Amygdala (tissue), 56 donors: Measurements from ENCODE around the gene LIMS1.
A peak's percentile ranks its signal among the peaks of the same experiment; 100 is the strongest.
"Not testable (repeated sequence)": the region's sequence is repeated elsewhere in the genome, so short reads cannot be mapped to it uniquely, and the experiment has no call there.

Experiments used
- DNase-seq, 56 donors: peaks; one replicate each; lab custom pipeline; 2025; lab: John Stamatoyannopoulos, UW

Gene LIMS1

DNA sequence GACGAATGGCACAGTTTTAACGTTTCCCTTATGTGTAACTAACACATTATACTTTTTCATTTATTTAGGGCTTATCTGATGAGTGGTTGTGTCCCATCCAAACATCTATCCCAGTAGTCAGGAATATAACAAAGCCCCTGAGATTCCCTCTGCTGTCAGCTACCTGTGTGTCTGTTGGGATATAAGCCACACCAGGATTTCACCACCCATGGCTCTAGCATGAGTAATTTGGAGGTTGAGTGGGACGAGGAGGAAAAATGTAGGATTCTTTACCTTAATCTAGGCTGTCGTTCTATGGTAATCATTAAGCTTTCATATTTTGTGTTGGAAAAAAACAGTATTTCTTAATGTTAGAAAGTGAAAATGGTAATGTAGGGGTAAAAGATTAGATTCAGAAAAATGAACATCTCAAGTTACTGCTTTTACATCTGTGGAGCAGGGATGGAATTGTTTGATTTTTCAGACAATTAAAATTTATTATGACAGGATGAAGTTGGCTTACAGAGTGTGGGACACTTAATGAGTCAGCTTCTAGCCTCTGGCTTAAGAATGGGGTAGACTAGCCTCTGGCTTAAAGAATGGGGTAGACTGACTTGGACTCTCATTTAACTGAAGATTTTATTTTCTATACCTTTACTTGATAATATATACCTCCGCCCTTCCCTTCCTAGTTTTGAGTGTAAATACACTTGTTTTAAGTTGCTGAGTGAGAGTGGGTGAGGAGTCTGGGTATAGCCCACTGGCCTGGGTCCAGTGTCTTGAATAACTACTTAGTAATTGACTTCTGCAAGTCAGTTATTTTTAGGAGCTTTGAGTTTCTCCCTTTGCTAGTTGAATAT lies 96.5 kb downstream of the LIMS1 start:
- no peak for DNase-seq

DNA sequence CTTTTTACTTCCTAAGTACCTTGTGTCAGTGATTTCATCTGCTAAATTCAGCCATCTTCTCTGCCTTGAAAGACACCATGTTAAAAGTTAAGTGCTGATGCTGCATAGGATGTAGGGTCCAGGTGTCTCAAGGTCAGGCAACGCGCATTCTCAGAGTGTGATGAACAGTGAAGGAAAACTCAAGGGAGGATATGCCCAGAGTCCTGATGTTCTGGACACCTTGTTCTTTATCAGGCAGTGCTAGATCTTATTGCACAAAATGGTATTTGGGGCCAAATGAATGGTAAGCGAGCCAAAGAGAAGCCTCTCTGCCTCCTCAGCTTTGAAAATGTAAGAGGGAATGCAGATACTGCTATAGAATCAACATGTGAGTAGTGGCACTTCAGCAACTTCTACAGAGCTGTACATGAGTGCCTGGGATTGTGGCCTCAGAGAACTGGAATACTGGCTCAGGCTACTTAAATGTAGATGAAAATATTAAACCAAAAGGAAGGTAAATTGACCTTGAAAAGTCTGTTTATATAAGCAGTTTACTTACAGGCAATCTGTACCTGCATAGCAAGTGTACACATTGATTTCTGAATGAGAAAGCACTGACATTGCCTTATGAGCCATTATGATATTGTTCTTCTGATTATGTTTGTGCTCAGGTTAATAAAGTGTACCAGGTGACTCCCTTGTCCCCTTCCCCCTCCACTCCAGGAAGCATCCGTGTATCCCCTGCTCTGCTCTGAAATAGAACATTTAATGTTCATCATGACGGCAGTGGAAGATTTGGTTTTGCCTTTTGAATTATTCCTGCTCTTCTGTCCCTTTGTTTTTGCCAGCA lies 98.3 kb downstream of the LIMS1 start:
- DNase-seq: no peak

DNA sequence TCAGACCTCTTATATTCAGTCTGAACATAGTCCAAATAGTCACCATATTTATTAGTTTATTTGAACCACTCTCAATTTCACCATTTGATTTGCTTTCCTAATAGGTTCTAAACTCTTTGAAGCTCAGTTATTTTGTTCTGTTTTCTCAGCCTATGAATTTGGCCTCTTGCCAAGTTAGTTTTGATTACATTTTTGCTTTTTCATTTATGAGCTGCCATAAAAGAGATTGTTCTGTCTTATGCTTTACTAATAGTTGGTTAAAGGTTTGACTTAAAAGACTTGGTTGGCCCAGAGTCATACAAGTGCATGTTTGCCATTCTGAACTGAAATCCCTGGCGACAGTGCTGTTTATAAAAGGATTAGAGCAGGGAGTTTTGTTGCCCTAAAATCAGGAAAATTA lies 99.1 kb downstream of the LIMS1 start:
- DNase-seq: no peak

DNA sequence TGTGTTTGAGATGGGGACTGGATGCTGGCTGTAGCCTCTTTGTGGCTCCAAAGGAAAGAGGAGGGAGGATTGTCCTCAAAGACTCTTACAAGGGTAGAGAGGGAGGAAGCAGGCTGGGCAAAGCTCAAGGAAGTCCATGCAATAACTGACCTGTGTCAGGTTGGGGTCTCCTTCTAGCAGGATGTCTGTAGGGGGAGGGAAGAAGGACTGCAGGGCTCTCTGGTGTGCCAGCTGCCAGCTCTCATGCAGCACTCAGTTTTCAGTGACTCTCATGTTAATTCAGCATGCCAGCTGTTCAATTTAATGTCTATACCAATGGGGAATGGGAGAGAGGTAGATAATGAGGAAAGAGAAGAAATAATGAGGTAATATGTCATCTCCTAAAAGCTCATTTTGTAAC lies 99.7 kb downstream of the LIMS1 start:
- no peak for DNase-seq

DNA sequence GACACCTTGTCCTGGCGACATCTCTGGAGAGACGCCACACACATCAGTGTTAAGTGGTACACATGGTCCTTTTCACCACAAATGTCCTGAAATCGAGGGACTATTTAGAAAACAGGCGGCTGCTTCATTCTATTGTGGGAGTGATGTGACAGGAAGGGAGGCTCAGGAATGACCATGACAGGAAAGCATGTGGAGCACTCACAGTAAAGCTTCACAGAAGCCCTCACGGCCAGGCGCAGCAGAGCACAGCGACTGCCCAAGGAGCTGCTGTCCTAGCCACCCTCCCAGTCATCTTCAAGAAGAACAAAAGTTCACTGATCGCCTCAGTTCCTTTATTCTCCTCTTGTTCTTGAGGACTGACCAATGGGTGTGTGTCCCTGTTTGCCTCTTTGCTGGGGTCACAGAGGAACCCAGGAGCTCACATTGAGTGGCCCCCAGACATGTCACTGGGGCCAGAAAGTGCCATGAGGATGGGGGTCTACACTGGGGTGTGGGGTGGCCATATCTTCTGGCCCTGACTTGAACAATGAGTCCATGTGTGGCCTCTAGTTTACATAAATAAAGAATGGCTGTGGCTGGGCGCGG lies 100.4 kb downstream of the LIMS1 start:
- no peak for DNase-seq

DNA sequence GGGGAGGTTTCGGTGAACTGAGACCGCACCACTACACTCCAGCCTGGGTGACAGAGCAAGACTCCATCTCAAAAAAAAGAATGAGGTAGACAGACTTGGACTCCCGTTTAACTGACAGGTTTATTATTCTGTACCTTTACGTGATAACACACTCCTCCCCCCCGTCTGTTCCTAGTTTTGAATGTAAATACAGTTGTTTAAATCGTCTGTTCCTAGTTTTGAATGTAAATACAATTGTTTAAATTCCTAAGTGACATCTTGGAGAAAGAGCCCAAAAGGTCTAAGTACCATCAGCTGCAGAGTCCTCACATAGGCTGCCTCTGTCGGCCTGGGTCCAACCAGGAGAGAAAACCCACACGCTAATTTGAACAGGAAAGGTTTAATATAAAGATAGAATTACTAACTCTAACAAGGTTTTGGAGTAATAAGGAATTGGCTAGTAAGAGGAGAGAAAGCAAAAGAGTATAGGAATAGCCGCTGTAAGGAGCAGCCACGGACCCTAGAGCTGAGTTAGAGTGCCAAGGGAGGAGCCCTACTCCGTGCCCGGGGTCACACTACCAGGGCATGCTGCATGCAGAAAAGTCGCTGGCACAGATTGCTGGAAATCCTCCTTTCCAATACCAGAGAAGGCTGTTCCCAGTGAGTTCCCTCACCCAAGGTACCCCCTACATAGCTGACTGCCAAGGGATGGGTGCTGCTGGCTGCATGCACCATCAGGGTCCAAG lies 101.5 kb downstream of the LIMS1 start:
- no peak for DNase-seq

DNA sequence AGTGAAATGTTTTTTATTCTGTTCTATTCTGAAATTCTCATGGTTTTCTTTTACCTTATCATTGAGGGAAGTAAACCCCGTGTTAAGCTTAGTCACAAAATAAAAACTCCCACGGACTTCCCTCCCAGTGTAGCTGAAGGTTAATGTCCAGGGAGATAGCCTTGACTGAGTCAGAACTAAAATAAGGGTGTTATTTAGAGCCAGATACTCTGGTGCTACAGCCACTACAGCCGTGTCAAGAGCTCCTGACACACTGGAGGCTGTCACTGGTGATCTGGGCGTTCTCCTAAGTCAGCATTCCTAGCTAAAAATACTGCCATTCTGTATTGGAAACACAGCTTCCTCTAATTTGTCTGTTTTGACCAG lies 103.0 kb downstream of the LIMS1 start:
- DNase-seq: peak in 4 of 56 donors; percentile 6 to 53 (median 26)

DNA sequence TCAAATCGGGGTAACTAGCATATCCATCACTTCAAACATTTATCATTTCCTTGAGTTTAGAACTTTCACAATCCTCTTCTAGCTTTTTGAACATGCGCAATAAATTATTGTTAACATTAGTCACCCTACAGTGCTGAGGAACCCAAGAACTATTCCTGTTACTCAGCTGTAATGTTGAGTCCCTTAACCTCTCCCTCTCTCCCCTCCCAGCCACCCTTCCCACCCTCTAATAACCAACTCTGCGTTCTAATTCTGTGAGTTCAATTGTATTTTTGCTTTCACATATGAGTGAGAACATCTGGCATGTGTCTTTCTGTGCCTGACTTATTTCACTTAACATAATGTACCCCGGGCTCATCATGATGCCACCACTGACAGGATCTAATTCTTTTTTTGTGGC lies 106.5 kb downstream of the LIMS1 start:
- no peak for DNase-seq

DNA sequence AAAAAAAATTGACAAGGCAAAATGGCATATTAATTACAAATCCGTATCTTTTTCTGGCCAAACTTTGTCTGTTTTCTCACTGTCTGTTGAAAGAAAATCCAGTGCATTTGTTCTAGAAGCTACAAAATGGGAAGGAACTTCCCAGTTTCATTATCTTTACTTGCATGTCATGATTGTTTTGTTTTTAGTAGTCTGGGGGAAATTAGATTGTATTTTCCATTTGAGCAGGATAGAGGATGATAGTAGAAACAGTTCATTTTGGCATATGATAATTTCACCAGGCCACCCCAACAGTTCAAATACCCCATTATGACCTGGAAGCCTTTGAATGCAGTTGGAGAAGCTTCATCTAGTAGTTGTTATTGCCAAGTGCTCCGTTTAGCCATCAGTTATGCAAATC lies 107.5 kb downstream of the LIMS1 start:
- DNase-seq: no peak

DNA sequence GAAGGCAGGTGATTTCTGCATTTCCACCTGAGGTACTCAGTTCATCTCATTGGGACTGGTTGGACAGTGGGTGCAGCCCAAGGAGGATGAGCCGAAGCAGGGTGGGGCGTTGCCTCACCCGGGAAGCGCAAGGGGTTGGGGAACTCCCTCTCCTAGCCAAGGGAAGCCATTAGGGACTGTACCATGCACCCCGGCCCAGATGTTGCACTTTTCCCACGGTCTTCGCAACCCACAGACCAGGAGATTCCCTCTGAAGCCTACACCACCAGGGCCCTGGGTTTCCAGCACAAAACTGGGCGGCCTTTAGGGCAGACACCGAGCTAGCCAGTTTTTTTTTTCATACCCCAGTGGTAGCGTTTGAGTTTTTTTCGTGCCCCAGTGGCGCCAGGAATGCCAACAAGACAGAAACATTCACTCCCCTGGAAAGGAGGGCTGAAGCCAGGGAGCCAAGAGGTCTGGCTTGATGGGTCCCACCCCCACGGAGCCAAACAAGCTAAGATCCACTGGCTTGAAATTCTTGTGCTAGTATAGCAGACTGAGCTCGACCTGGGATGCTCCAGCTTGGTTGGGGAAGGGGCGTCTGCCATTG lies 109.1 kb downstream of the LIMS1 start:
- no peak for DNase-seq

DNA sequence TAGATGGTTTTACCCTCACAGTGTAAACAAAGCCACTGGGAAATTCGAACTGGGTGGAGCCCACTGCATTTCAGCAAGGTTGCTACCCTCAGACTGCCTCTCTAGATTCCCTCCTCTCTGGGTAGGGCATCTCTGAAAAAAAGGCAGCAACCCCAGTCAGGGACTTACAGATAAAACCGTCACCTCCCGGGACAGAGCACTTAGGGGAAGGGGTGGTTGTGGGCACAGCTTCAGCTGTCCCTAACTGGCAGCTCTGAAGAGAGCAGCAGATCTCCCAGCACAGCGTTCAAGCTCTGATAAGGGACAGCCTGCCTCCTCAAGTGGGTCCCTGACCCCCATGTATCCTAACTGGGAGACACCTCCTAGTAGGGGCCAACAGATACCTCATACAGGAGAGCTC lies 109.6 kb downstream of the LIMS1 start:
- not testable (repeated sequence) for DNase-seq

DNA sequence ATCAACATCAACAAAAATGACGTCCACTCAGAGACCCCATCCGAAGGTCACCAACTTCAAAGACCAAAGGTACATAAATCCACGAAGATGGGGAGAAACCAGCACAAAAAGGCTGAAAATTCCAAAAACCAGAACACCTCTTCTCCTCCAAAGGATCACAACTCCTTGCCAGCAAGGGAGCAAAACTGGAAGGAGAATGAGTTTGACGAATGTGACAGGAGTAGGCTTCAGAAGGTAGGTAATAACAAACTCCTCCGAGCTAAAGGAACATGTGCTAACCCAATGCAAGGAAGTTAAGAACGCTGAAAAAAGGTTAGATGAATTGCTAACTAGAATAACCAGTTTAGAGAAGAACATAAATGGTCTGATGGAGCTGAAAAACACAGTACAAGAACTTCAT lies 110.2 kb downstream of the LIMS1 start:
- DNase-seq: not testable (repeated sequence)

DNA sequence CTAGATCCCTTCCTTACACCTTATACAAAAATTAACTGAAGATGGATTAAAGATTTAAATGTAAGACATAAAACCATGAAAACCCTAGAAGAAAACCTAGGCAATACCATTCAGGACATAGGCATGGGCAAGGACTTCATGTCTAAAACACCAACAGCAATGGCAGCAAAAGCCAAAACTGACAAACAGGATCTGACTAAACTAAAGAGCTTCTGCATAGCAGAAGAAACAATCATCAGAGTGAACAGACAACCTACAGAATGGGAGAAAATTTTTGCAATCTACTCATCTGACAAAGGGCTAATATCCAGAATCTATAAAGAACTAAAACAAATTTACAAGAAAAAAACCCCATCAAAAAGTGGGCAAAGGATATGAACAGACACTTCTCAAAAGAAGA lies 114.5 kb downstream of the LIMS1 start:
- not testable (repeated sequence) for DNase-seq

DNA sequence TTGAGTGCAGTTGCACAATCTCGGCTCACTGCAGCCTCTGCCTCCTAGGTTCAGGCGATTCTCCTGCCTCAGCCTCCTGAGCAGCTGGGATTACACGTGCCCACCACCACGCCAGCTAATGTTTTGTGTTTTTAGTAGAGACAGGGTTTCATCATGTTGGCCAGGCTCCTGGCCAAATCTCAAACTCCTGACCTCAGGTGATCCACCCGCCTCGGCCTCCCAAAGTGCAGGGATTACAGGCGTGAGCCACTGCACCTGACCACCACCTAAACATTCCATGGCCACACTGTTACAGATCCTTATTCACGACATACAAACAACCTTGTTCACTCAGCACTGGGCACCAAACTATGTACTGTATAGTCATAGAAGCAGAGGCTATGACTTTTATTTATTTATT lies 116.2 kb downstream of the LIMS1 start:
- not testable (repeated sequence) for DNase-seq

DNA sequence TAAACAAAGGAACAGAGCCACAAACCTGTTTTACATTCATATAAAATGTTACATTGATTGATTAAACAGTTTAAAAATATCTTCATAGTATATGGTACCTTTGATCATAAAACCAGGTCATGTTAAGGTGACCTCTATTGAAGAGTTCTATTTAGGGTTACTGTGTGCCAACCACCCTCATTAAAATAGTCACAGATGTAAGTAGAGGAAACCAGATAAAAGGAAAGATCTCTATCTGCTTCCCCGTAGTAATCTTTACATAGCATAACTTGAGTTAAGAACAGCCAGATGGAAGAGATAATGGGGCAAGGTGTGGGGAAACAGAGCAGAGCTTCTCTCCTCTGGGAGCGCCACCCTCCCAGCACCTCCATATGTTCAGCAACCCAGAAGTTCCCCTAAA lies 117.2 kb downstream of the LIMS1 start:
- not testable (repeated sequence) for DNase-seq

DNA sequence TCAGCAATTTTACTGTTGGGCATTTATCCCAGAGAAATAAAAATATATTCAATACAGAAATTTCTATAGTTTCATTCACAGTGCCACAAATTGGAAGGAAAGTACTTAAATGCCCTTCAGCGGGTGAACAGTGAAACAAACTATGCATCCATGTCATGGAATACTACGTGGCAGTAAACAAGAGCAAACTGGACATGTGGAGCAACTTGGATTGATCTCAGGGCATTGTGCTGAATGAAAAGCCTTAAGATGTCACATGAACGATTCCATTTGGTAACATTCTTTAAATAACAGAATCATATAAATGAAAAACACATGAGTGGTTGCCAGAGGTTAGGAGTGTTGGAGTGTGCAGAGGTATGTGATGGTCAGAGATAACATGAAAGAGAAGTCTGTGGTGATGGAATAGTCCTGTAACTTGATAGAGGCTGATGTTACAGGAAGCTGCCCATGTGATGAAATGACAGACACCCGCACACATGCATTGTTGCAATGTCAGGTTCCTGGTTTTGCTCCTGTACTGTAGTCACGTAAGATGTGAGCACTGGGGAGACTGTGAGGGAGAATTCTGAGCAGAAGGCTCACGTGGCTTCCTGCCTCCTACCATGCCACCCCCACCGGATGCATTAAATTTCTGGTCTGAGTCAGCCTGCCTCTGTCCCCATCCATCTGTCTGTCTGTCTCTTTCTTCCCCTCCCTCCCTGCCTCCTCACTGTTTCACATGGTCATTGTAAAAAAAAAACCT lies 118.1 kb downstream of the LIMS1 start:
- DNase-seq: peak in 2 of 56 donors; percentile 24 to 26

DNA sequence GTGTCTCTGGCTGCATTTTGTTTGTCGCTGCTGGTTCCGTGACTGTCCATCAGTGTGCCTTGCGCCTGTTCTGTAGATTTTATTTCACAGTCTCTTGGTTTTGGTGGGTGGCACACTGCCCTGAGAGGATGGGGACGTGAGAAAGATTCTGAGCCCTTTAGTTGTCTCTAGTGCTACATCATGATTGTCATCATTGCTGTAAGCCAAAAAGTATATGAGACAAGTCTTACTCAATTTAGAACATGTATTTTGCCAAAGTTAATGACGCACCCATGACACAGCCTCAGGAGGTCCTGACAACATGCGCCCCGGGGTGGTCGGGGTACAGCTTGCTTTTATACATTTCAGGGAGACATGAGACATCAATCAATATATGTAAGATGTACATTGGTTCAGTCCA lies 119.2 kb downstream of the LIMS1 start:
- DNase-seq: not testable (repeated sequence)

DNA sequence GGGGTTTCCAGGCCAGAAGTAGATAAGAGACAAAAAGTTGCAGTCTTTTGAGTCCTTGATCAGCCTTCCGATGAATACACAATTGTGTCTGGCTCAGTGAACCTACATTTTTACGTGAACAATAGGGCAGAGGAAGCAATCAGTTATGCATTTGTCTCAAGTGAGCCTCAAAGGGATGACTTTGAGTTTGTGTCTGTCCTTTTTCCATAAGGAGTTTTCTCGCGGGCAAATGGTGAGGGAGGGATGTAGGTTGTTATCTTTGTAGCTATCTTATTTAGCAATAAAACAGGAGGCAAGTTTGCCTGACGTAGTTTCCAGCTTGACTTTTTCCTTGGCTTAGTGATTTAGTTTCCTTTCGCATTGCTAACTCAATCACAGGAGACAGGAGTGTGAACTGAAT lies 119.6 kb downstream of the LIMS1 start:
- DNase-seq: not testable (repeated sequence)

DNA sequence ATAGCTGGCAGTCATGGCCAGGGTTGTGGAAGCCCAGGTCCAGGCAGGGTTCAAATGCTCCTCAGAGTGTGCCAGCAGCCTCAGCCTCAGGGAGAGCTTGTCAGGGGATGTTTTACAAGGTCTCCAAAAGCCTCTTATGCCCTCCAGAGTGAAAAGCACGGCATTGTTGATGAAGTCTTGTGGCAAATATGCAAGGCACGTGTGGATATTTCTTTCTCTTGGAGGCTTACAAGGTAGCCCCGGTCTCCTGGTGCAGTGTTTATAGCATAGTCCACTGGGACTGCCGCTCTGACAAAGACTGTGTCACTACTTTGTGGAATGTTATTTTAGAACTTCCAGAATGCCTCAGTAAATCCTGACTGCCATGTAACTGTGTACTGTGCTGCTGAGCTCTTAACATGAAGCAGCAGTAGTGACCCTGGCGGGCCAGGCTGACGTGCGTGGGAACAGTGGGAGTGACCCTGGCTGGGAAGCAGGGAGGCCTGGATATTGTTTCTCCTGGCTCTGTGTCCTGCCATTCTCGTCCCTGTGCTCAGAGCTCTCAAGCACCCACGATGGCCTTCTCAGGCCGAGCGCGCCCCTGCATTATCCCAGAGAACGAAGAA lies 120.4 kb downstream of the LIMS1 start:
- peak in 13 of 56 donors; percentile 4 to 61 (median 23) for DNase-seq
